GM18499 (cell line): ENCODE data around the gene SLC25A44.
"Not testable (repeated sequence)": the region's sequence is repeated elsewhere in the genome, so short reads cannot be mapped to it uniquely, and the experiment has no call there.

Experiments used
- ATAC-seq: cut with Tn5 transposase; IDR thresholded peaks from one replicate; pipeline ENCODE4 v1.9.1; 2021; ENCODE audit warnings: moderate number of reproducible peaks; ENCODE audit not compliant: insufficient read depth, unreplicated experiment

Gene SLC25A44

GRCh38 chr1:156198831-156199349 is 5.0 kb downstream of the SLC25A44 start:
- ATAC-seq: no peak

DNA sequence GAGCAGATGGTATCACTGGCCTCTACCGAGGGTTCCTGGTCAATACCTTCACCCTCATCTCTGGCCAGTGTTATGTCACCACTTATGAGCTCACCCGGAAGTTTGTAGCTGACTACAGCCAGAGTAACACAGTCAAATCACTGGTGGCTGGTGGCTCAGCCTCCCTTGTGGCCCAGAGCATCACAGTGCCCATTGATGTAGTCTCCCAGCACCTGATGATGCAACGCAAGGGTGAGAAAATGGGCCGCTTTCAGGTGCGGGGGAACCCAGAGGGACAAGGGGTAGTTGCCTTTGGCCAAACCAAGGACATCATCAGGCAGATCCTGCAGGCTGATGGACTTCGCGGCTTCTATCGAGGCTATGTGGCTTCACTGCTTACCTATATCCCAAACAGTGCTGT is 6.1 kb downstream of the SLC25A44 start:
- no peak for ATAC-seq

DNA sequence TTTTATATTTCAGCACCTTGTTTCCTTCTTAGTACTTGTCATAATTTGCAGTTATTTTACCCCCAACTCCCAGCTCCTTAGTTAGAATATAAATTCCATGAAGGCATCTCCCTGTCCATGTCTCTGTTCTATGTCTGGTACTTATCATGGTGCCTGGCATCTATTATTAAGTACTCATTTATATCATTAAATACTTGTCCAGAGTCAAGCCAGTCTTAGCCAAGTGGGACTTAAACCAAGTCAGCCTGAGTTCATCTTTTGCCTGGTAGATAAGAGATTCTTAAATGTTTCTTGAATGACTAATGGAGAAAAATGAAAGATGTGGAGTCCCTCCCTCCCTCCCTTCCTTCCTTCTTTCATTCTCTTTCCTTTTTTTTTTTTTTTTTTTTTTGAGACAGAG is 9.4 kb downstream of the SLC25A44 start:
- no peak for ATAC-seq

DNA sequence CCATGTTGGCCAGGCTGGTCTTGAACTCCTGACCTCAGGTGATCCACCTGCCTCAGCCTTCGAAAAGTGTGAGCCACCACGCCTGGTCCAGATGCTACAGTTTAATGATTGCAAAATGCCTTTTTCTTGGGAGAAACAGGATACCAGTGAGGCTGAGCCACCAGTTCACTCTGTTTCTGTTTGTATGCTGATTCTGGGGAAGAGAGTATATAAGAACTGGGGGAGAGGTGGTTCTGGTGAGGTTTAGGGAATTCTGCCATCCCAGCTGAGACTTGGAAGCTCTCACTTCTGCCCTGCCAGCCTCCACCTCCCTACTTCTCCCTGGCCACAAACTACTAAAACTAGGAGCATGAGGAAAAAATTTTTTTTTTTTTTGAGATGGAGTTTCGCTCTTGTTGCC is 10.8 kb downstream of the SLC25A44 start:
- ATAC-seq: no peak

GRCh38 chr1:156211243-156211642 is 17.3 kb downstream of the SLC25A44 start:
- ATAC-seq: no peak

- no peak for ATAC-seq
Observed at GRCh38 chr1:156212130-156212529, 18.2 kb downstream of the SLC25A44 start.

DNA sequence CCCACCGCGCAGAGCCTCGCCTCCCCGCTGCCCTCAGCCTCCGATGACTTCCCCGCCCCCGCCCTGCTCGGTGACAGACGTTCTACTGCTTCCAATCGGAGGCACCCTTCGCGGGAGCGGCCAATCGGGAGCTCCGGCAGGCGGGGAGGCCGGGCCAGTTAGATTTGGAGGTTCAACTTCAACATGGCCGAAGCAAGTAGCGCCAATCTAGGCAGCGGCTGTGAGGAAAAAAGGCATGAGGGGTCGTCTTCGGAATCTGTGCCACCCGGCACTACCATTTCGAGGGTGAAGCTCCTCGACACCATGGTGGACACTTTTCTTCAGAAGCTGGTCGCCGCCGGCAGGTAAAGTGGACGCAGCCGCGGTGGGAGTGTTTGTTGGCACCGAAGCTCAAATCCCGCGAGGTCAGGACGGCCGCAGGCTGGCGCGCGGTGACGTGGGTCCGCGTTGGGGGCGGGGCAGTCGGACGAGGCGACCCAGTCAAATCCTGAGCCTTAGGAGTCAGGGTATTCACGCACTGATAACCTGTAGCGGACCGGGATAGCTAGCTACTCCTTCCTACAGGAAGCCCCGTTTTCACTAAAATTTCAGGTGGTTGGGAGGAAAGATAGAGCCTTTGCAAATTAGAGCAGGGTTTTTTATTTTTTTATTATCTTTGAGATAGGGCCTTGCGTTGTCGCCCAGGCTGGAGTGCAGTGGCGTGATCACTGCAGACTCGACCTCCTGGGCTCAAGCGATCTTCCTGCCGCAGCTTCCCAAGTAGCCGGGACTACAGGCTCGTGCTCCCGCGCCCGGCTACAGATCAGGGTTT is 19.1 kb downstream of the SLC25A44 start, which contains the start of gene PMF1:
TSS of gene PMF1 (plus strand) at position 175 of the 811 bp plus-strand sequence. CDS start at position 184, 9 bp downstream.
- peak; percentile 49 for ATAC-seq

- ATAC-seq: no peak
Observed at GRCh38 chr1:156213644-156213966, 19.7 kb downstream of the SLC25A44 start.

DNA sequence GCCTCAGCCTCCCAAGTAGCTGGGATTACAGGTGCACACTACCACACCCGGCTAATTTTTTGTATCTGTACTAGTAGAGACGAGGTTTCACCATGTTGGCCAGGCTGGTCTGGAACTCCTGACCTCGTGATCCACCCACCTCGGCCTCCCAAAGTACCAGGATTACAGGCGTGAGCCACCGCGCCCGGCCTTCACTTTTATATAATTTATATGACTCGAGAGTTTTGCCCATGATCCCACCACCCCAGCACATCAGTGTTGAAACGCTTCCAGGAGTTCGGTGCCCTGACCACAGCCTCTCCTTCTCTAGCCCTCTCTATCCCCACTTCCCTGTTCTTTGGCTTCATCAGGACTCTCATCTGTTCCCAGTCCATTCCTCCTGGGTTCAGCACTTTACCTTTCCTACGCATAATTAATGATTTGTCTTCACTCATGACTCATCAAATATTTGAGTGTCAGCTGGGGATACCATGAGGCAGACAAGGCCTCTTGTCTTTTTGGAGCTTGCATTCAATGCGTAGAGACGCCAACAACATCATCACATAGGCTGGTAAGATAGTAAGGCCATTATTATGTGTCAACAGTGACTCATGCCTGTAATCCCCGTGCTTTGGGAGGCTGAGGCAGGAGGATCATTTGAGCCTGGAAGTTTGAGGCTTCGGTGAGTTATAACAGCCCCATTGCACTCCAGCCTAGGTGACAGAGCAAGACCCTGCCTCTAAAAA is 20.3 kb downstream of the SLC25A44 start:
- no peak for ATAC-seq

GRCh38 chr1:156216361-156217086 is 22.6 kb downstream of the SLC25A44 start:
- ATAC-seq: not testable (repeated sequence)

DNA sequence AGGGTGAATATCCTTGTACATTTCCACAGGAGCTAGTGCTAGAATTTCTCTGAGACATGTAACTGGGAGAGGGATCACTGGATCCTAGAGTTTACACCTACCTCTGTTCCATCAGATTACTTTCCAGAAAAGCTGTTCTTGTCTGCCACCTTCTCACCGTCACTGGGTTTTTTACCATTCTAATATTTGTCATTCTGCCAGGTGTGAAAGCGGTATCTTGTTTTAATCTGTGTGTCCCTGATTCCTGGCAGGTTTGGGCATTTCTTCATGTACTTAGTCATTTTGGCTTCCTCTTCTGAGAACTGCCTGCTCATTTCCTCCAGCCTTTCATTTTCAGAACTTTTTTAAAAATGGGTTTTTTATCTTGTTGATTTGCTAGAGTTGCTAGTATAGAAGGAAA is 24.0 kb downstream of the SLC25A44 start:
- no peak for ATAC-seq

GRCh38 chr1:156220226-156220625 is 26.3 kb downstream of the SLC25A44 start:
- ATAC-seq: no peak

- no peak for ATAC-seq
Observed at GRCh38 chr1:156221986-156222692, 28.2 kb downstream of the SLC25A44 start.

GRCh38 chr1:156225677-156226014 is 31.7 kb downstream of the SLC25A44 start:
- no peak for ATAC-seq

- ATAC-seq: peak; percentile 52
Observed at GRCh38 chr1:156226116-156226538, 32.2 kb downstream of the SLC25A44 start.

DNA sequence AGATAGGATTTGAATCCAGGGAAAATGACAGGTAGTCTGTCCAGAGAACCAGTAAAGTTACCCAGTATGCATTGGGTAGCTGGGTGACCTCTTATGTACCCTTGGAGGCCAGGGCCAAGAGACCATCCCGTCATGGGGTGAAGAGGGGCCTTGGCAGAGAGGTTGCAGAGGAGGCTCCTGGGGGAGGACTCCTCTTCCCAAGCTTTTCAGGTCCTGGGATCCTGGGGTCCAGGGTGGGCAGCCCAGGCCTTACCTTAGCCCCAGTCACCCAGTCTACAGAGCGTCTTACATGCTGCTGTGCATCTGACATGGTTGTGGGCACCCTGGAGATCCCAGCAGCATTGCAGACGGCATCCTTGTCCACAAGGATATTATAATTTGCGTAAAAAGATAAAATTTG is 32.9 kb downstream of the SLC25A44 start:
- ATAC-seq: no peak

DNA sequence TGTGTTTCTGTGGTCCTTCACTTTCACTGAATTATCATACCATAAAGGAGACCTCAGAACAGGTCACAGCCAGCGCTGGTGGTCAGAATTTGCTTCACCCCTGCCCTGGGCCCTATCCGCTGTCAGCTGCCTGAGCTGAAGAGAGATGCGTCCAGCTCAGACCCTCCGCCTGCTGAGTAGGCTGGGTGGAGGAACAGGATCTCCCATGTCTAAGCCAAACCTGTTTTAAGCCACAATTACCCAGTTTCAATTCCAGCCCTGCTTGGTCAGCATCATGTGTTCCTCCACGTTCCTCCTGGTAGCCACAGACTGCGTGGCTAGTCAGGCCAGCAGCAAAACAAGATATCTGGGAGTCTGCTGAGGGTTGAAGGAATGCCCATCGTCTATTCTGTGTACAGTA is 34.6 kb downstream of the SLC25A44 start:
- no peak for ATAC-seq

GRCh38 chr1:156229809-156230472 is 36.0 kb downstream of the SLC25A44 start:
- ATAC-seq: no peak

DNA sequence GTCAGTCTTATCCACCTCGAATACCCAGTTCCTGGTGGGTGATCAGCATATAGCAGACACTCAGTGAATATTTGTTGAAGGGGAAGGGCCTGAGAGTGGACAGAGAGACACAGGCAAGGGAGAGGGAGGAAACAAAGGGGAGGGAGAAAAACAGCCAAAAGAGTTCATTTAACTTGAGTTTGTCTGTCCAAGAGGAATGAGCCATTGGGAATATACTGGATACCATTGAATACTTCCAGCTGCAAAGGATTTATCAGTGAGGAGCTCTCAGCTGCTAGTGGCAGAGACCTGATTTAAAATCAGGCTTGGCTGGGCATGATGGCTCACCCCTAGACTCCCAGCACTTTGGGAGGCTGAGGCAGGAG is 36.6 kb downstream of the SLC25A44 start:
- no peak for ATAC-seq
